ENCODE measurements around the gene COL4A2.
A peak's percentile ranks its signal among the peaks of the same experiment; 100 is the strongest.

COL4A2 gene

DNA sequence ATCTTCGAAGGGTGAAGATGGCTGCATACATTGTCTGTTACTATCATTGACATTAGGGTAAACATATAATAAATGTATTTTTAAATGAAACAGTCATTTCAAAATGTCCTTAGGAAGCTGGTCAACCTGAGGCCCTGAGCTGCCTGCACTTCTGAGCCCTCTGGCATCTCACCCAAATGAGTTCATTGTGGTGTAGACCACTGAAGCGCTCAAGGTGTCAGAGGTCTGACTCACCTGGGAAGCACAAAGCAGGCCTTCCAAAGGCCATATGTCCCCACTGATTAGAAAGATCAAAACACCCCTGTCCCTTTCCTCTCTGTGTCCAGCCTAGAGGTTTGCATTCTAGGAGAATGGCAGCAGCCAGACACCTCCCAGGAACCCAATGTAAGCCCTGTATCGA is 59.6 kb downstream of the COL4A2 start:
- Histone ChIP-seq H3K27me3 (ENCODE audit: insufficient read depth, low read length) (no peaks in the 10 kb centered on the region), H3K79me2 (ENCODE audit: control insufficient read depth, insufficient read depth, low read length, unreplicated experiment) (no peaks in the 10 kb centered on the region), H3K36me3 (ENCODE audit: insufficient read depth, low read length) (no peaks in the 10 kb centered on the region), H3K4me1 (ENCODE audit: control insufficient read depth, insufficient read depth, low read length, unreplicated experiment) (peaks cover 13% of the 10 kb centered on the region), H3K27ac (ENCODE audit: low read depth, low read length) (no peak overlapping the region), H3K4me3 (ENCODE audit: low read depth, low read length) (no peak overlapping the region), H2AFZ (ENCODE audit: low read length, unreplicated experiment) (no peak overlapping the region)

DNA sequence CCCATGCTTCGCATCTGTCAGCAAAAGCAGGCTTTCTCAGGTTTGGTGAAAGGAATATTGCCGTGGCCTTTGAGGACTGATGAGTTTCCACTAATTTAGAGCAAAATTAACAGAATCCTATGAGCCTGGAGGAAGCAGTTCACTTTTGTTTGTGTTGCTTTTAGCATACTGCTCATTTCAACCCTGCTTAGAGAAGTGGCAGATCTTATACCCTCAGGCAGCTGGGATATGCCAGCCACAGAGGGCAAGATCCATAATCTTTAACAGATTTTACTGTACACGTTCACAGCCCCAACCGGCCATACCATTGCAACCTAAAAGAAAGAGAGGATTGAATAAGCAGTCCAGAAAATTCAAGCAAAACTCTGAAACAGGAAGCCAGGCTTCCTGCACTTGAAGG is 60.5 kb downstream of the COL4A2 start:
- no peaks in the 10 kb centered on the region for H3K27me3 ChIP-seq (ENCODE audit: insufficient read depth, low read length)
- no peaks in the 10 kb centered on the region for H3K36me3 ChIP-seq (ENCODE audit: insufficient read depth, low read length)
- H3K27ac ChIP-seq (ENCODE audit: low read depth, low read length): no peak overlapping the region
- no peak overlapping the region for H3K4me3 ChIP-seq (ENCODE audit: low read depth, low read length)
- peaks cover 15% of the 10 kb centered on the region for H3K4me1 ChIP-seq (ENCODE audit: control insufficient read depth, insufficient read depth, low read length, unreplicated experiment)
- H3K79me2 ChIP-seq (ENCODE audit: control insufficient read depth, insufficient read depth, low read length, unreplicated experiment): no peaks in the 10 kb centered on the region
- no peak overlapping the region for H2AFZ ChIP-seq (ENCODE audit: low read length, unreplicated experiment)

DNA sequence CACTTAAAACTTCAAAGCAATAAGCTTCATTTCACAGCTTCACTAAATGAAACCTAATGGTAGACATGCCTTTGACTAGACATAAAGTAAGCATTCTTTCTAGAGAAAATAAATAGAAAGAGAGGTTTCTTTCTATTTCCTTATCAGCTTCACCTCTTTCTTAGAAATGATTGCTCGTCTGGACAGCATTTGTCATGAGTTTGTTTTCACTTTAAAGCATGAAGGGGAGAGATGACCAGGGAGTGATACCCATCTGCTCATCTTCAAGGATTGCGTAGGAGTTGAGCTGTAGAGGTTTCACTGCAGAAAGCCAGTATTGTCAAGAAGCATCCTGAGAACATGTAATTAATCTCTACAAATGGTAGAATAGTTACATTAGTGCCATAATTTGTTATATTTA is 61.3 kb downstream of the COL4A2 start:
- H3K27ac ChIP-seq (ENCODE audit: low read depth, low read length): no peak overlapping the region
- peaks cover 15% of the 10 kb centered on the region for H3K4me1 ChIP-seq (ENCODE audit: control insufficient read depth, insufficient read depth, low read length, unreplicated experiment)
- H3K36me3 ChIP-seq (ENCODE audit: insufficient read depth, low read length): no peaks in the 10 kb centered on the region
- H3K4me3 ChIP-seq (ENCODE audit: low read depth, low read length): no peak overlapping the region
- H3K27me3 ChIP-seq (ENCODE audit: insufficient read depth, low read length): no peaks in the 10 kb centered on the region
- no peaks in the 10 kb centered on the region for H3K79me2 ChIP-seq (ENCODE audit: control insufficient read depth, insufficient read depth, low read length, unreplicated experiment)
- H2AFZ ChIP-seq (ENCODE audit: low read length, unreplicated experiment): no peak overlapping the region

- Histone ChIP-seq H3K79me2 (ENCODE audit: control insufficient read depth, insufficient read depth, low read length, unreplicated experiment) (no peaks in the 10 kb centered on the region), H2AFZ (ENCODE audit: low read length, unreplicated experiment) (no peak overlapping the region), H3K36me3 (ENCODE audit: insufficient read depth, low read length) (no peaks in the 10 kb centered on the region)
Measured at GRCh38 chr13:110369400-110369799, 62.3 kb downstream of the COL4A2 start.

GRCh38 chr13:110371550-110372465 is 64.7 kb downstream of the COL4A2 start:
- Histone ChIP-seq H3K36me3 (ENCODE audit: insufficient read depth, low read length) (no peaks in the 10 kb centered on the region), H3K27ac (ENCODE audit: low read depth, low read length) (peak overlapping the region; percentile 11; the same call in 1 of the 2 replicates), H3K4me3 (ENCODE audit: low read depth, low read length) (no peak overlapping the region), H3K79me2 (ENCODE audit: control insufficient read depth, insufficient read depth, low read length, unreplicated experiment) (peaks cover 3% of the 10 kb centered on the region), H2AFZ (ENCODE audit: low read length, unreplicated experiment) (no peak overlapping the region), H3K4me1 (ENCODE audit: control insufficient read depth, insufficient read depth, low read length, unreplicated experiment) (peaks cover 15% of the 10 kb centered on the region), H3K27me3 (ENCODE audit: insufficient read depth, low read length) (no peaks in the 10 kb centered on the region)

More at GRCh38 chr13:110369400-110369799, 62.3 kb downstream of the COL4A2 start:
- H3K27me3 ChIP-seq (ENCODE audit: insufficient read depth, low read length): no peaks in the 10 kb centered on the region
- H3K4me3 ChIP-seq (ENCODE audit: low read depth, low read length): no peak overlapping the region
- peaks cover 15% of the 10 kb centered on the region for H3K4me1 ChIP-seq (ENCODE audit: control insufficient read depth, insufficient read depth, low read length, unreplicated experiment)
- H3K27ac ChIP-seq (ENCODE audit: low read depth, low read length): no peak overlapping the region

- Histone ChIP-seq H3K79me2 (ENCODE audit: control insufficient read depth, insufficient read depth, low read length, unreplicated experiment) (peaks cover 3% of the 10 kb centered on the region), H3K4me1 (ENCODE audit: control insufficient read depth, insufficient read depth, low read length, unreplicated experiment) (peaks cover 23% of the 10 kb centered on the region), H3K27me3 (ENCODE audit: insufficient read depth, low read length) (no peaks in the 10 kb centered on the region), H3K4me3 (ENCODE audit: low read depth, low read length) (no peak overlapping the region), H2AFZ (ENCODE audit: low read length, unreplicated experiment) (no peak overlapping the region), H3K27ac (ENCODE audit: low read depth, low read length) (peak overlapping the region; percentile 11; the same call in 1 of the 2 replicates), H3K36me3 (ENCODE audit: insufficient read depth, low read length) (no peaks in the 10 kb centered on the region)
Measured at GRCh38 chr13:110372676-110373075, 65.6 kb downstream of the COL4A2 start.

DNA sequence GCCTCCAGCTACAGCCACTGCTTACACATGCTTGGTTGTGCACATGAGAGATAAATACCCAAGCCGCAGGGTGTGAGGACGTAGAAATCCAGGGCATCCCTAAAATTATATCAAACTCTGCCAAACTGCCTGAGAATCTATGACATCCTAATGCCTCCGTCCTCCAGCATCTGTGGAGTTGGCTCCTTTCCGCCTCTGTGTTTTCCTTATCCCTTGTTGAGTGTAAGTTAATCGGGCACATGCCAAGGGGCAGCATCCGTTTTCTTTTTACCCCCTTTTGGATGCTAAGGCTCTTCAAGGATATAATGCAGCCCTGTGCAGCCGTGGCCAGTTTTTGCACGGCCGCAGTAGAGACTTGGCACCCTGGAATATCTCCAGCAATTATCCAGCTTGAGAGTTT is 66.5 kb downstream of the COL4A2 start:
- H3K36me3 ChIP-seq (ENCODE audit: insufficient read depth, low read length): no peaks in the 10 kb centered on the region
- H3K79me2 ChIP-seq (ENCODE audit: control insufficient read depth, insufficient read depth, low read length, unreplicated experiment): peaks cover 3% of the 10 kb centered on the region
- H3K27me3 ChIP-seq (ENCODE audit: insufficient read depth, low read length): no peaks in the 10 kb centered on the region
- H3K27ac ChIP-seq (ENCODE audit: low read depth, low read length): no peak overlapping the region
- no peak overlapping the region for H2AFZ ChIP-seq (ENCODE audit: low read length, unreplicated experiment)
- H3K4me3 ChIP-seq (ENCODE audit: low read depth, low read length): no peak overlapping the region
- H3K4me1 ChIP-seq (ENCODE audit: control insufficient read depth, insufficient read depth, low read length, unreplicated experiment): peaks cover 31% of the 10 kb centered on the region

DNA sequence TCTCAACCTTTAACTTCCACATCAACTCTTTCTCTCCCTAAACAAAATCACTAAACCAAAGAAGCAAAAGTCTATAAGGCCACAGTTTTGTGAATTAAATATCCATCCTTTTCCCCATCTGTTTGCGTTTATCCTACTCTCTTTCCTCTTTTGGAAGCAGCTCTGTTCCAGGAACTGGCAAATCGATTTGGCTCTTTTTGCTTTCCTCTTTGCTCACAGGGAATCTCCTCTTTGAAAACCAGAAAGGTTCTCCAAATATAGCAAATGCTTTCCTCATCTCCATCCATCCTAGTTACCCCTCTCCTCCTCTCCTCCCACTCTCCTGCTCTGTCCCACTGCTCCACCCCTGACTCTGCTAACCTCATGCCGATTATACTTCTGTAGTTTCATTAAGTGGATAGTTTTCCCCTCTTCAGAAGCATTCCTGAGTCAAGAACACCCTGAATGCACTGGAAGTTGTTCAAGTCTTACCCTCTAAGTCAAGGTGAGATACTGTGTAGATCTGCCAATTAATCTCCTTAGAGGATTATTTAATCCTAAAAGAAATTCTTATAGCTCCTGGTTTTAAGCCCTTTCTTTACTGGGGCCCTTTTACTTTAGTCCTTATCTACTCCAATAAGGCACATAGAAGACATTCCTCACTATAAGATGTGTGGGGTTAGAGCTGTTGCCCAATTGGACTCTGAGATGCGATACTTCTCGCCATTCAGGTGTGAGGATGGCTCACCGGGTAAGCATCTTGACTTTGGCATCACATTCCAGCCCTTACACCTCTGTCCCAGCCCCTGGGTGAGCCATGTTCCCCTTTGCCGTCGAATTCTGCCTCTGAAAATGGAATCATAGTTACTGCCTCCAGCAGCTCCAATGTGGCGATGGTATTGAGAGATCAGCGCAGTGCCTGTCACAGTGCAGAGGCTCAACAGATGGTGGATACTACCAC is 67.6 kb downstream of the COL4A2 start:
- no peak overlapping the region for H3K4me3 ChIP-seq (ENCODE audit: low read depth, low read length)
- H3K4me1 ChIP-seq (ENCODE audit: control insufficient read depth, insufficient read depth, low read length, unreplicated experiment): peaks cover 34% of the 10 kb centered on the region

DNA sequence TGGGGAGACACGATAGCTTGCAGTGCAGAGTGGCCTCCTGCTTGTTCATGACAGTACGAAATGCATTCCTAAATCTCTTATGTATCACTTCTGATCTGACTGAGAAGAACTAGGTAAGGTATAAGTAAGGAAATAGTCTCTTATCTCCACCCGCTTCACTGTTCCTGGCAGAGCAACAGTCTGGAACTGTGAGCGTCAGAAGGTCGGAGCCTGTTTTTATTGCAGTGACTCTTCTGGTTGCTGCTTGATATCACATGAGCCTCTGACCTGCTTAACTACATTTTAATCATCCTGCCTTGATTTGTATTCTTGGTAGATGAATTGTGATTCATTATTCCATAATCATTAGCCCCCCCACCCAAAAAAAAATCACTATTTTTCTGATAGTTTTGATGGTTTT is 69.0 kb downstream of the COL4A2 start:
- Histone ChIP-seq H3K27me3 (ENCODE audit: insufficient read depth, low read length) (no peaks in the 10 kb centered on the region), H3K36me3 (ENCODE audit: insufficient read depth, low read length) (no peaks in the 10 kb centered on the region), H3K4me1 (ENCODE audit: control insufficient read depth, insufficient read depth, low read length, unreplicated experiment) (peaks cover 43% of the 10 kb centered on the region), H3K4me3 (ENCODE audit: low read depth, low read length) (no peak overlapping the region), H3K79me2 (ENCODE audit: control insufficient read depth, insufficient read depth, low read length, unreplicated experiment) (peaks cover 9% of the 10 kb centered on the region), H2AFZ (ENCODE audit: low read length, unreplicated experiment) (no peak overlapping the region), H3K27ac (ENCODE audit: low read depth, low read length) (no peak overlapping the region)

More for the DNA sequence above, 67.6 kb downstream of the COL4A2 start:
- no peak overlapping the region for H3K27ac ChIP-seq (ENCODE audit: low read depth, low read length)
- no peaks in the 10 kb centered on the region for H3K36me3 ChIP-seq (ENCODE audit: insufficient read depth, low read length)
- H3K79me2 ChIP-seq (ENCODE audit: control insufficient read depth, insufficient read depth, low read length, unreplicated experiment): peaks cover 3% of the 10 kb centered on the region
- H2AFZ ChIP-seq (ENCODE audit: low read length, unreplicated experiment): no peak overlapping the region
- H3K27me3 ChIP-seq (ENCODE audit: insufficient read depth, low read length): no peaks in the 10 kb centered on the region

DNA sequence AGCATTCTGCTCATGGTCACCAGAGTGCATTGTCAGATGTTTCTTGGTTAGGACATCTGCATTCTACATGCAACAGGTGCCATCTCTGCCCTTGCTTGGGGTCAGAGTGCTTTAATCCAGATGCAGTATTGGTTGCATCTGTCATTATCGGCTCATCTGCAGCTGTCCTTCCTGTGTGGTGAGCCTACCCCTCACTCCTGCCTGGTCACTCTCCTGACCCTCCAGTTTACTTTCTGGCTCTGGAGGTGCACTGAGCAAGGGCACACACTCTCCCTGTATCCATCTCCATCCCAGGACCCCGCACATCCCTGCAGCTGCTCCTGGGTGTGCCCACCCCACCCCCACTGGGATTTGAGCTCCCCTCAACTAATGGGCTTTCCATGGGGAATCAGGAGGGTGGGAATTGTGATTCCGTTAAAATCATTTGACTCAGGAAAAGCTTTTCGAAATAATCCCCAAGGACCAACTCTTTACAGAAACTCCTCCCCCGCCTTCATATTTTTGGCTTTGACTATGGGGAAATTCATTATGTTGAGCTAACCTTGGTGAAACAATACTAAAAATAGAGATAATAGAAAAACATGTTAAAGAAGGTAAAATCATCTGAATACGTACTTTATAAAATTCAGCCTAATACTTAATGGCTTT is 70.2 kb downstream of the COL4A2 start:
- Histone ChIP-seq H3K36me3 (ENCODE audit: insufficient read depth, low read length) (no peaks in the 10 kb centered on the region), H3K27ac (ENCODE audit: low read depth, low read length) (peak overlapping the region; percentile 76), H3K4me1 (ENCODE audit: control insufficient read depth, insufficient read depth, low read length, unreplicated experiment) (peaks cover 44% of the 10 kb centered on the region), H2AFZ (ENCODE audit: low read length, unreplicated experiment) (no peak overlapping the region), H3K79me2 (ENCODE audit: control insufficient read depth, insufficient read depth, low read length, unreplicated experiment) (peaks cover 16% of the 10 kb centered on the region), H3K4me3 (ENCODE audit: low read depth, low read length) (no peak overlapping the region), H3K27me3 (ENCODE audit: insufficient read depth, low read length) (no peaks in the 10 kb centered on the region)

Data from ACC112 (cell line).